ENCODE measurements around the gene NFKBIZ. TPM values are rescaled to one million over a fixed set of nuclear protein-coding genes. Genes with fewer than 3 reads are reported as not detected.

Gene NFKBIZ
- total and polyA plus RNA-seq, 4 donors: 4.8 to 78.8 (median 23.7) TPM

GRCh38 chr3:101814835-101815234, 34.5 kb upstream of the NFKBIZ start:
- Histone ChIP-seq H3K4me1 (ENCODE audit: control insufficient read depth in 4 of 4, insufficient read depth in 4 of 4, low read length in 3 of 4) (peaks cover 0 to 12% (median 10%) of the 10 kb centered on the region in 4 donors), H3K9ac (ENCODE audit: low read depth in 1 of 2, low read length in 2 of 2) (peak overlapping the region in 1 of 2 donors; percentile 12), H3K27me3 (ENCODE audit: control insufficient read depth in 4 of 4, insufficient read depth in 4 of 4, low read length in 3 of 4) (no peaks in the 10 kb centered on the region), H3K9me3 (ENCODE audit: control insufficient read depth in 4 of 4, low read length in 3 of 4) (no peaks in the 10 kb centered on the region), H3K27ac (ENCODE audit: low read depth in 1 of 2, low read length in 2 of 2) (no peak overlapping the region), H3K36me3 (ENCODE audit: control insufficient read depth in 4 of 4, insufficient read depth in 3 of 4, low read depth in 1 of 4, low read length in 3 of 4) (no peaks in the 10 kb centered on the region), H3K4me3 (ENCODE audit: low read depth in 1 of 3, low read length in 3 of 3) (no peak overlapping the region)
- DNase-seq (ENCODE audit: low spot score): no peak
- WGBS: 33% methylated on average over 3 of the region's 3 CpGs
- TF ChIP-seq ATF3 (IDR thresholded peaks at IDR 0.05): no peak
- no peak for TF ChIP-seq EGR1 (IDR thresholded peaks at IDR 0.05; ENCODE audit: low read depth in 2 of 2)
- TF ChIP-seq FOXA1 (IDR thresholded peaks at IDR 0.05): no peak
- no peak for TF ChIP-seq CTCF (IDR thresholded peaks at IDR 0.05; ENCODE audit: low read depth, low read length, missing input control)
- TF ChIP-seq RAD21 (IDR thresholded peaks at IDR 0.05): no peak
- TF ChIP-seq SP1 (IDR thresholded peaks at IDR 0.05): no peak
- no peak for TF ChIP-seq GABPA (IDR thresholded peaks at IDR 0.05 in 1 of 2, conservative IDR thresholded peaks at IDR 0.05 in 1 of 2)
- no peak for TF ChIP-seq REST (IDR thresholded peaks at IDR 0.05)
- TF ChIP-seq FOXA2 (IDR thresholded peaks at IDR 0.05): no peak
- no peak for TF ChIP-seq RXRA (IDR thresholded peaks at IDR 0.05)
- TF ChIP-seq NR2F2 (IDR thresholded peaks at IDR 0.05): no peak
- TF ChIP-seq HNF4A (conservative IDR thresholded peaks at IDR 0.05): no peak
- TF ChIP-seq TAF1 (conservative IDR thresholded peaks at IDR 0.05): no peak
- TF ChIP-seq, protein P1, sequence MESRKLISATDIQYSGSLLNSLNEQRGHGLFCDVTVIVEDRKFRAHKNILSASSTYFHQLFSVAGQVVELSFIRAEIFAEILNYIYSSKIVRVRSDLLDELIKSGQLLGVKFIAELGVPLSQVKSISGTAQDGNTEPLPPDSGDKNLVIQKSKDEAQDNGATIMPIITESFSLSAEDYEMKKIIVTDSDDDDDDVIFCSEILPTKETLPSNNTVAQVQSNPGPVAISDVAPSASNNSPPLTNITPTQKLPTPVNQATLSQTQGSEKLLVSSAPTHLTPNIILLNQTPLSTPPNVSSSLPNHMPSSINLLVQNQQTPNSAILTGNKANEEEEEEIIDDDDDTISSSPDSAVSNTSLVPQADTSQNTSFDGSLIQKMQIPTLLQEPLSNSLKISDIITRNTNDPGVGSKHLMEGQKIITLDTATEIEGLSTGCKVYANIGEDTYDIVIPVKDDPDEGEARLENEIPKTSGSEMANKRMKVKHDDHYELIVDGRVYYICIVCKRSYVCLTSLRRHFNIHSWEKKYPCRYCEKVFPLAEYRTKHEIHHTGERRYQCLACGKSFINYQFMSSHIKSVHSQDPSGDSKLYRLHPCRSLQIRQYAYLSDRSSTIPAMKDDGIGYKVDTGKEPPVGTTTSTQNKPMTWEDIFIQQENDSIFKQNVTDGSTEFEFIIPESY (IDR thresholded peaks at IDR 0.05): no peak
- TF ChIP-seq, protein P2, sequence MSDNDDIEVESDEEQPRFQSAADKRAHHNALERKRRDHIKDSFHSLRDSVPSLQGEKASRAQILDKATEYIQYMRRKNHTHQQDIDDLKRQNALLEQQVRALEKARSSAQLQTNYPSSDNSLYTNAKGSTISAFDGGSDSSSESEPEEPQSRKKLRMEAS (IDR thresholded peaks at IDR 0.05): no peak
- no peak for TF ChIP-seq HNF4G (IDR thresholded peaks at IDR 0.05)
- no peak for TF ChIP-seq YY1 (IDR thresholded peaks at IDR 0.05)
- TF ChIP-seq JUND (IDR thresholded peaks at IDR 0.05): no peak

All from liver (tissue), 9 donors.